C4-2B (cell line): ENCODE data around the gene ADAP1.

ENCODE experiments used
- H3K27ac ChIP-seq: fragments of 450-650 bp; 2 replicates; pipeline ENCODE4 v1.5.1; 2017
- CTCF ChIP-seq: fragments of 450-650 bp; conservative IDR thresholded peaks from 2 replicates; pipeline ENCODE4 v1.5.1; 2017; ENCODE audit warnings: mild to moderate bottlenecking
- ZFX ChIP-seq: fragments of 450-650 bp; IDR thresholded peaks from 2 replicates; pipeline ENCODE4 v1.6.1; 2017

Gene ADAP1

GRCh38 chr7:851204-851603 lies 103.3 kb downstream of the ADAP1 start:
- H3K27ac ChIP-seq: no peak overlapping the region
- TF ChIP-seq ZFX (no peak), CTCF (no peak)

- no peak overlapping the region for H3K27ac ChIP-seq
- TF ChIP-seq ZFX: no peak
- no peak for TF ChIP-seq CTCF
Observed at GRCh38 chr7:849781-850180, 104.7 kb downstream of the ADAP1 start.

- no peak overlapping the region for H3K27ac ChIP-seq
- TF ChIP-seq ZFX (no peak), CTCF (no peak)
Observed at GRCh38 chr7:849145-849544, 105.3 kb downstream of the ADAP1 start.
